HUES6 (cell line): ENCODE results near the gene ZFAND3.
"Not testable (repeated sequence)": the region's sequence is repeated elsewhere in the genome, so short reads cannot be mapped to it uniquely, and the experiment has no call there.

Source experiments
- H3K27ac ChIP-seq: 2 replicates; pipeline ENCODE4 v1.7.0; 2013; ENCODE audit warnings: low read depth, mild to moderate bottlenecking, low read length, inconsistent platforms
- H3K27me3 ChIP-seq: 2 replicates; pipeline ENCODE4 v1.6.1; 2013; ENCODE audit warnings: low read length; ENCODE audit not compliant: control insufficient read depth, insufficient read depth
- H3K36me3 ChIP-seq: 2 replicates; pipeline ENCODE4 v1.6.1; 2013; ENCODE audit warnings: low read length; ENCODE audit not compliant: control insufficient read depth, insufficient read depth
- H3K4me1 ChIP-seq: 2 replicates; pipeline ENCODE4 v1.6.1; 2013; ENCODE audit warnings: low read length; ENCODE audit not compliant: control insufficient read depth, insufficient read depth
- H3K4me3 ChIP-seq: 2 replicates; pipeline ENCODE4 v1.5.1; 2013; ENCODE audit warnings: low read depth, low read length
- H3K9ac ChIP-seq: one replicate; pipeline ENCODE4 v1.6.1; 2013; ENCODE audit warnings: mild to moderate bottlenecking, low read length
- H3K9me3 ChIP-seq: 2 replicates; pipeline ENCODE4 v1.6.1; 2013; ENCODE audit warnings: low read depth, low read length; ENCODE audit not compliant: control insufficient read depth, insufficient read depth

ZFAND3 gene

GRCh38 chr6:37941871-37942270 lies 122.3 kb downstream of the ZFAND3 start:
- H3K36me3 ChIP-seq, result no peaks in the 10 kb centered on the region
- H3K27me3 ChIP-seq, result no peaks in the 10 kb centered on the region
- no peak overlapping the region for H3K27ac ChIP-seq
- no peak overlapping the region for H3K9ac ChIP-seq
- peaks cover 2% of the 10 kb centered on the region; the same call in 1 of the 2 replicates for H3K4me1 ChIP-seq
- no peaks in the 10 kb centered on the region for H3K9me3 ChIP-seq
- no peak overlapping the region for H3K4me3 ChIP-seq

GRCh38 chr6:37942606-37943376 lies 123.3 kb downstream of the ZFAND3 start:
- no peaks in the 10 kb centered on the region for H3K27me3 ChIP-seq
- H3K4me3 ChIP-seq, result no peak overlapping the region
- H3K27ac ChIP-seq, result no peak overlapping the region
- no peaks in the 10 kb centered on the region for H3K9me3 ChIP-seq
- no peaks in the 10 kb centered on the region for H3K36me3 ChIP-seq
- peaks cover 2% of the 10 kb centered on the region; the same call in 1 of the 2 replicates for H3K4me1 ChIP-seq
- H3K9ac ChIP-seq, result no peak overlapping the region

- H3K9me3 ChIP-seq, result no peaks in the 10 kb centered on the region
- no peak overlapping the region for H3K9ac ChIP-seq
- H3K27me3 ChIP-seq, result no peaks in the 10 kb centered on the region
- H3K4me1 ChIP-seq, result peaks cover 2% of the 10 kb centered on the region; the same call in 1 of the 2 replicates
- no peaks in the 10 kb centered on the region for H3K36me3 ChIP-seq
- H3K27ac ChIP-seq, result no peak overlapping the region
- no peak overlapping the region for H3K4me3 ChIP-seq
Observed at GRCh38 chr6:37943436-37944058, 124.0 kb downstream of the ZFAND3 start.

GRCh38 chr6:37946057-37946456 lies 126.5 kb downstream of the ZFAND3 start:
- H3K4me1 ChIP-seq, result peaks cover 2% of the 10 kb centered on the region; the same call in 1 of the 2 replicates

GRCh38 chr6:37947468-37947867 lies 127.9 kb downstream of the ZFAND3 start:
- Histone ChIP-seq H3K4me1 (peaks cover 2% of the 10 kb centered on the region; the same call in 1 of the 2 replicates), H3K27ac (no peak overlapping the region), H3K27me3 (no peaks in the 10 kb centered on the region), H3K36me3 (no peaks in the 10 kb centered on the region), H3K9me3 (no peaks in the 10 kb centered on the region), H3K4me3 (no peak overlapping the region), H3K9ac (no peak overlapping the region)

More at GRCh38 chr6:37946057-37946456, 126.5 kb downstream of the ZFAND3 start:
- H3K36me3 ChIP-seq, result no peaks in the 10 kb centered on the region
- no peak overlapping the region for H3K4me3 ChIP-seq
- no peaks in the 10 kb centered on the region for H3K27me3 ChIP-seq
- H3K9ac ChIP-seq, result no peak overlapping the region
- no peaks in the 10 kb centered on the region for H3K9me3 ChIP-seq
- no peak overlapping the region for H3K27ac ChIP-seq

GRCh38 chr6:37948584-37948983 lies 129.1 kb downstream of the ZFAND3 start:
- not testable (repeated sequence) for H3K4me3 ChIP-seq, H3K9me3 ChIP-seq, H3K4me1 ChIP-seq, H3K27me3 ChIP-seq, H3K27ac ChIP-seq, H3K36me3 ChIP-seq, H3K9ac ChIP-seq

GRCh38 chr6:37952027-37952426 lies 132.5 kb downstream of the ZFAND3 start:
- 0 out of 2 replicates have a peak, but pooled peaks cover 11% of the 10 kb centered on the region for H3K4me1 ChIP-seq
- H3K4me3 ChIP-seq, result no peak overlapping the region
- H3K36me3 ChIP-seq, result no peaks in the 10 kb centered on the region
- H3K9me3 ChIP-seq, result no peaks in the 10 kb centered on the region
- H3K27me3 ChIP-seq, result no peaks in the 10 kb centered on the region
- H3K9ac ChIP-seq, result no peak overlapping the region
- H3K27ac ChIP-seq, result no peak overlapping the region

GRCh38 chr6:37954791-37955190 lies 135.3 kb downstream of the ZFAND3 start:
- no peak overlapping the region for H3K9ac ChIP-seq
- H3K27ac ChIP-seq, result no peak overlapping the region
- no peaks in the 10 kb centered on the region for H3K27me3 ChIP-seq
- no peaks in the 10 kb centered on the region for H3K36me3 ChIP-seq
- no peaks in the 10 kb centered on the region for H3K9me3 ChIP-seq
- H3K4me3 ChIP-seq, result no peak overlapping the region
- H3K4me1 ChIP-seq, result 0 out of 2 replicates have a peak, but pooled peaks cover 16% of the 10 kb centered on the region

GRCh38 chr6:37956711-37957275 lies 137.3 kb downstream of the ZFAND3 start:
- H3K9ac ChIP-seq, result no peak overlapping the region
- H3K4me1 ChIP-seq, result 0 out of 2 replicates have a peak, but pooled peaks cover 16% of the 10 kb centered on the region
- no peaks in the 10 kb centered on the region for H3K27me3 ChIP-seq
- H3K36me3 ChIP-seq, result no peaks in the 10 kb centered on the region
- H3K4me3 ChIP-seq, result no peak overlapping the region
- no peak overlapping the region for H3K27ac ChIP-seq
- no peaks in the 10 kb centered on the region for H3K9me3 ChIP-seq

GRCh38 chr6:37959061-37959460 lies 139.5 kb downstream of the ZFAND3 start:
- H3K9ac ChIP-seq, result no peak overlapping the region
- no peak overlapping the region for H3K4me3 ChIP-seq
- H3K27ac ChIP-seq, result no peak overlapping the region
- no peaks in the 10 kb centered on the region for H3K27me3 ChIP-seq
- H3K36me3 ChIP-seq, result no peaks in the 10 kb centered on the region
- H3K9me3 ChIP-seq, result no peaks in the 10 kb centered on the region
- H3K4me1 ChIP-seq, result 0 out of 2 replicates have a peak, but pooled peaks cover 16% of the 10 kb centered on the region
